ENCODE measurements around the gene NOS3. TPM values are rescaled to one million over a fixed set of nuclear protein-coding genes. Genes with fewer than 3 reads are reported as not detected.

The NOS3 gene
- polyA plus RNA-seq, 3 donors: 0.26 to 0.72 (median 0.39) TPM

DNA sequence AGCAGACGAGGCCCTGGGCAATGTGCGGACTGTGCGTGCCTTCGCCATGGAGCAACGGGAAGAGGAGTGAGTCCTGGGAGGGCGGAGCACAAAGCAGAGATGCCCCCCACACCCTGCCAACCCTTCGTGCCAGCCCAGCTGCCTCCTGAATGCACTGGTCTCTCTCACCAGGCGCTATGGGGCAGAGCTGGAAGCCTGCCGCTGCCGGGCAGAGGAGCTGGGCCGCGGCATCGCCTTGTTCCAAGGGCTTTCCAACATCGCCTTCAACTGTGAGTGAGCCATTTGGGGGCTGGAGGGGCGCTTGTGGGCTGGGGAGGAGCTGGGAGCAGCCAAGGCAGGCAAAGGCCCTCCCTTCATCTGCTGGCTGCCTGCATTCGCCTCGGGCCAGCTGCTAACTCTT lies 45.1 kb downstream of the NOS3 start:
- no peak for DNase-seq
- H3K4me3 Mint-ChIP-seq: no peak overlapping the region
- intact Hi-C loops (cut with micrococcal nuclease): loop anchor here in 1 of 2 donors (10.0 kb wide), 1 partner anchor 59 kb away; no protein-coding TSS in a partner anchor
- H3K4me1 Mint-ChIP-seq: peaks cover 20% of the 10 kb centered on the region
- no peak overlapping the region for H2AFZ ChIP-seq (ENCODE audit: insufficient read depth, low read depth, low read length, poor library complexity, severe bottlenecking)
- no peak overlapping the region for H3K27ac Mint-ChIP-seq
- H3K36me3 ChIP-seq (replicated peaks in 1 of 2; ENCODE audit: control insufficient read depth in 1 of 2, insufficient read depth in 2 of 2, low read length in 2 of 2): peaks cover 31 to 34% of the 10 kb centered on the region in 2 donors
- peaks cover 34 to 39% of the 10 kb centered on the region in 2 donors for H3K36me3 Mint-ChIP-seq
- H3K79me2 ChIP-seq (ENCODE audit: insufficient read depth, low read length): no peaks in the 10 kb centered on the region
- no peak overlapping the region for H3K27ac ChIP-seq (ENCODE audit: low read depth in 1 of 2, low read length in 2 of 2)
- H3K9me3 ChIP-seq (replicated peaks in 1 of 2; ENCODE audit: control insufficient read depth in 1 of 2, insufficient read depth in 1 of 2, low read length in 2 of 2): no peaks in the 10 kb centered on the region
- TF ChIP-seq, protein P1, sequence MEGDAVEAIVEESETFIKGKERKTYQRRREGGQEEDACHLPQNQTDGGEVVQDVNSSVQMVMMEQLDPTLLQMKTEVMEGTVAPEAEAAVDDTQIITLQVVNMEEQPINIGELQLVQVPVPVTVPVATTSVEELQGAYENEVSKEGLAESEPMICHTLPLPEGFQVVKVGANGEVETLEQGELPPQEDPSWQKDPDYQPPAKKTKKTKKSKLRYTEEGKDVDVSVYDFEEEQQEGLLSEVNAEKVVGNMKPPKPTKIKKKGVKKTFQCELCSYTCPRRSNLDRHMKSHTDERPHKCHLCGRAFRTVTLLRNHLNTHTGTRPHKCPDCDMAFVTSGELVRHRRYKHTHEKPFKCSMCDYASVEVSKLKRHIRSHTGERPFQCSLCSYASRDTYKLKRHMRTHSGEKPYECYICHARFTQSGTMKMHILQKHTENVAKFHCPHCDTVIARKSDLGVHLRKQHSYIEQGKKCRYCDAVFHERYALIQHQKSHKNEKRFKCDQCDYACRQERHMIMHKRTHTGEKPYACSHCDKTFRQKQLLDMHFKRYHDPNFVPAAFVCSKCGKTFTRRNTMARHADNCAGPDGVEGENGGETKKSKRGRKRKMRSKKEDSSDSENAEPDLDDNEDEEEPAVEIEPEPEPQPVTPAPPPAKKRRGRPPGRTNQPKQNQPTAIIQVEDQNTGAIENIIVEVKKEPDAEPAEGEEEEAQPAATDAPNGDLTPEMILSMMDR (IDR thresholded peaks at IDR 0.05): no peak
- H3K4me3 ChIP-seq (replicated peaks in 1 of 3; ENCODE audit: low read depth in 2 of 3, low read length in 3 of 3): no peak overlapping the region
- no peaks in the 10 kb centered on the region for H3K9me3 Mint-ChIP-seq
- H3K9ac ChIP-seq (ENCODE audit: insufficient read depth, low read length, poor library complexity, severe bottlenecking): no peak overlapping the region
- H3K4me1 ChIP-seq (ENCODE audit: control insufficient read depth in 1 of 2, insufficient read depth in 2 of 2, low read length in 2 of 2): peaks cover 10 to 15% of the 10 kb centered on the region in 2 donors
- H3K27me3 ChIP-seq (ENCODE audit: control insufficient read depth in 2 of 2, insufficient read depth in 2 of 2, low read length in 2 of 2): no peaks in the 10 kb centered on the region
- WGBS (ENCODE audit: insufficient coverage): 97% methylated on average over 17 of the region's 17 CpGs
- H3K27me3 Mint-ChIP-seq (ENCODE audit: low read depth in 3 of 3): peaks cover 0 to 3% (median 0%) of the 10 kb centered on the region in 3 donors
- no peaks in the 10 kb centered on the region for H4K20me1 ChIP-seq (ENCODE audit: insufficient read depth, low read length)
- H3K4me2 ChIP-seq (replicated peaks; ENCODE audit: extremely low read depth, low read length, poor library complexity, severe bottlenecking): no peak overlapping the region

DNA sequence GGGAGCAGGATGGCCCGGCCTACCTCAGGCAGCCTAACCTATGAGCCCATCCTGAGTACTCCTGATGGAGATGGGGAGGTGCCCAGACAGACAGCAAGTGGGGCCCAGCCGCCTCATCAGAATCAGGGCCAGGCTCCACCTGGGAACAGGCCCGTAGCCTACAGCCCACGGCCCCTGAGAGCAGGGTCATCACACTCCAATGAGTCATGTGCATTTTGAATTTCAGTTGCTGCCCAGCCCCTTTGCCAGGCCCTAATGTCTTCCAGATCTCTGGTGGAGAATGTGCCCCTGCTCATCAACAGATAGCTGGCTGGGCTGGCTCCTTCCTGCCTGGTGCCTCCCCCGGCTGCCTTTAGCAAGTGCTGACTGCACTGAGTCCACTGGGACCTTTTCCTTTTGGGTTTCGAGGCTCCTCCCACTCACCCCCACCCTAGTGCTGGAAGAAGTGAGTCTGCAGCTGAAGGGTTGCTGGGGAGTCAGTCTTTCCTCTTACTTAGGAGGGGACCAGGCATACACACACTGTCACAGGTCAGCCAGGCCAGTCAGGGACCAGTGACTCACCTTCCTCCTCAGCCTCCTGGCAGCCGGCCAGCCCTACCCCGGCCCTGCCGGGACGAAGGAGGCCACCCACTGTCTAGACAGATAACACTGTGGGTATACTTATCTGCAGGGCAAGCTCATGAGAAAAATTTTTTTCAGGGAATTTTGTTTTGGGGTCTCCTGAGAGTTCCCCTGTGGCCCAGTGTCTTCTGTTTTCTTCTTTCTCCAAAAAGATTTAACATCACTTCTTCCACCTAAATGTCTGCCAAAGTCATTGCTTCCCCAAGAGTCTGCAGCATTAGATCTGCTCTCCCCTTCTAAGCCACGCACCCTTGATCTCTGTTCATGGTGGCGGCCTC lies 48.4 kb downstream of the NOS3 start:
- Mint-ChIP-seq H3K27me3 (ENCODE audit: low read depth in 3 of 3) (peaks cover 0 to 6% (median 0%) of the 10 kb centered on the region in 3 donors), H3K36me3 (peaks cover 24 to 46% of the 10 kb centered on the region in 2 donors), H3K9me3 (peaks cover 0 to 2% (median 0%) of the 10 kb centered on the region in 7 donors), H3K4me1 (peaks cover 17% of the 10 kb centered on the region), H3K4me3 (peak overlapping the region in 1 of 2 donors; percentile 24), H3K27ac (peak overlapping the region; percentile 48 to 84 (median 79))
- Histone ChIP-seq H3K9ac (ENCODE audit: insufficient read depth, low read length, poor library complexity, severe bottlenecking) (peak overlapping the region; percentile 27), H3K4me1 (ENCODE audit: control insufficient read depth in 1 of 2, insufficient read depth in 2 of 2, low read length in 2 of 2) (peaks cover 10 to 15% of the 10 kb centered on the region in 2 donors), H3K27me3 (ENCODE audit: control insufficient read depth in 2 of 2, insufficient read depth in 2 of 2, low read length in 2 of 2) (no peaks in the 10 kb centered on the region), H3K27ac (ENCODE audit: low read depth in 1 of 2, low read length in 2 of 2) (peak overlapping the region in 1 of 2 donors; percentile 69), H3K4me3 (replicated peaks in 1 of 3; ENCODE audit: low read depth in 2 of 3, low read length in 3 of 3) (no peak overlapping the region), H2AFZ (ENCODE audit: insufficient read depth, low read depth, low read length, poor library complexity, severe bottlenecking) (no peak overlapping the region), H3K79me2 (ENCODE audit: insufficient read depth, low read length) (no peaks in the 10 kb centered on the region), H3K4me2 (replicated peaks; ENCODE audit: extremely low read depth, low read length, poor library complexity, severe bottlenecking) (no peak overlapping the region), H4K20me1 (ENCODE audit: insufficient read depth, low read length) (no peaks in the 10 kb centered on the region), H3K9me3 (replicated peaks in 1 of 2; ENCODE audit: control insufficient read depth in 1 of 2, insufficient read depth in 1 of 2, low read length in 2 of 2) (no peaks in the 10 kb centered on the region), H3K36me3 (replicated peaks in 1 of 2; ENCODE audit: control insufficient read depth in 1 of 2, insufficient read depth in 2 of 2, low read length in 2 of 2) (peaks cover 28 to 34% of the 10 kb centered on the region in 2 donors)
- WGBS (ENCODE audit: insufficient coverage): 84% methylated on average over 5 of the region's 12 CpGs
- intact Hi-C loops (cut with micrococcal nuclease): loop anchor here in 1 of 2 donors (10.0 kb wide), 1 partner anchor 56 kb away; no protein-coding TSS in a partner anchor
- peak; percentile 85 to 89 (median 87) for DNase-seq
- TF ChIP-seq, protein P1 (IDR thresholded peaks at IDR 0.05): no peak

All from CD14-positive monocyte (primary cell).